Spleen (tissue), 7 donors: ENCODE measurements around the gene MRPL23.

Experiments used
- CTCF ChIP-seq, 11 experiments: fragments of 200-600 bp in 7 of 11; fragments of 450-650 bp in 4 of 11; sonication (generic) in 4 of 11; IDR thresholded peaks in 8 of 11; conservative IDR thresholded peaks in 3 of 11; 1 replicate in 7 of 11; 2 replicates in 4 of 11; pipeline versions ENCODE4 v1.4.0 to v1.8.0; 2016 to 2021; ENCODE audit warnings: antibody characterized with exemption in 11 of 11, inconsistent platforms in 4 of 11, mild to moderate bottlenecking in 1 of 11
- POLR2A ChIP-seq, 3 donors: fragments of 450-650 bp; IDR thresholded peaks; one replicate each; pipeline ENCODE4 v1.5.1; 2017; ENCODE audit warnings: antibody characterized with exemption in 3 of 3, mild to moderate bottlenecking in 1 of 3
- POLR2AphosphoS5 ChIP-seq, 3 donors: sonication (generic); formaldehyde crosslinking; IDR thresholded peaks; one replicate each; pipeline ENCODE4 v1.5.1; 2017; ENCODE audit warnings: antibody characterized with exemption in 3 of 3
- donor health status: DM: no; HTN: no; CAD: no; lungs with moderate emphysema.
- donor health status: DM: no; HTN: no; CAD: no.
- donor health status: DM: no; HTN: no; CAD: no.

- TF ChIP-seq POLR2AphosphoS5 (IDR thresholded peaks at IDR 0.05) (no peak), CTCF (IDR thresholded peaks at IDR 0.05 in 8 of 11, conservative IDR thresholded peaks at IDR 0.05 in 3 of 11) (no peak), POLR2A (IDR thresholded peaks at IDR 0.05) (no peak)
Measured at GRCh38 chr11:1989953-1990352, 42.8 kb downstream of the MRPL23 start.
